ENCODE measurements around the gene SLC25A23. TPM values are rescaled to one million over a fixed set of nuclear protein-coding genes. Genes with fewer than 3 reads are reported as not detected.

Gene SLC25A23
- total and polyA plus RNA-seq, 3 donors from 2014 or later = 26.9 to 38.5 (median 34.3) TPM

DNA sequence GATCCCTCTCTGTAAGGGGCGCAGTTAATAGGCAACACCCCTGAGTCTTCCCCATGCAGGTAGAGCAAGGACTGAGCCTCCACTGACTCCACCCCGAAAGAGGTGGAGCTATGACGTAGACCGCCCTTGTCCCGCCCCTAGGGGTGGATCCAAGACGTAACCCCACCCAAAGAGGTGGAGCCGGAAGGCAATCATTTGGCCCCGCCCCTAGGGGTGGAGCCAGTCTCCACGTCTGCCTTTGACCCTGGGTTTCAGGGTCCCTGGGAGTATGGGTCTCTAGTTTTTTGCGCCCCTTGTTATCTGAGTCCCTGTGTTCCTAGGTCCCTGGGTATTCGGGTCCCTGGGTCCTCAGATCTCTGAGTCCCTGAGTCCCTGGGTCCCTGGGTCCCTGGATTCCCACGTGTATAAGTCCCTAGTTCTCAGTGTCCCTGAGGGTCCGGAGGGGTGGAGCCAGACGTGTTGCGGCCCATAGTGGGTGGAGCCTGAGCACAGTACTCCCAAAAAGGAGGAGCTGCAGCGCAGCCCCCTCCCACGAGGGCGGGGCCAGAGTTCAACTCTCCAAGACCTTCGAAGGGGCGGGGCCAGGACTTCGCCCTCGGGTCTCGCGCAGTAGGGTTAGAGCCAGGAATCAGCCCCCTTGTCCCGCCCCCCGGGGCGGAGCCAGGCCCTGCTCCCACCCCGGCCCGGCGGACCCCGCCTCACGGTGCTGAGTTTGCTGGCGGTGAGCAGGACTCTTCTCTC lies 16.7 kb upstream of the SLC25A23 start:
- WGBS, 2 donors = 12 to 16% methylated on average over 11 to 33 of the region's 33 CpGs
- DNase-seq = peak; percentile 83
- Histone ChIP-seq H3K9me3 (no peaks in the 10 kb centered on the region), H3K4me1 (no peaks in the 10 kb centered on the region), H3K27me3 (no peaks in the 10 kb centered on the region), H3K36me3 (ENCODE audit: low read depth, missing control alignments) (no peaks in the 10 kb centered on the region), H3K4me3 (peak overlapping the region; percentile 15 to 25), H3K27ac (no peak overlapping the region)
- intact Hi-C loops (cut with DNase I; ENCODE audit: low total_unique reads) = no loop called here
- TF ChIP-seq POLR2A (IDR thresholded peaks at IDR 0.05) = no peak
- TF ChIP-seq, protein P1, sequence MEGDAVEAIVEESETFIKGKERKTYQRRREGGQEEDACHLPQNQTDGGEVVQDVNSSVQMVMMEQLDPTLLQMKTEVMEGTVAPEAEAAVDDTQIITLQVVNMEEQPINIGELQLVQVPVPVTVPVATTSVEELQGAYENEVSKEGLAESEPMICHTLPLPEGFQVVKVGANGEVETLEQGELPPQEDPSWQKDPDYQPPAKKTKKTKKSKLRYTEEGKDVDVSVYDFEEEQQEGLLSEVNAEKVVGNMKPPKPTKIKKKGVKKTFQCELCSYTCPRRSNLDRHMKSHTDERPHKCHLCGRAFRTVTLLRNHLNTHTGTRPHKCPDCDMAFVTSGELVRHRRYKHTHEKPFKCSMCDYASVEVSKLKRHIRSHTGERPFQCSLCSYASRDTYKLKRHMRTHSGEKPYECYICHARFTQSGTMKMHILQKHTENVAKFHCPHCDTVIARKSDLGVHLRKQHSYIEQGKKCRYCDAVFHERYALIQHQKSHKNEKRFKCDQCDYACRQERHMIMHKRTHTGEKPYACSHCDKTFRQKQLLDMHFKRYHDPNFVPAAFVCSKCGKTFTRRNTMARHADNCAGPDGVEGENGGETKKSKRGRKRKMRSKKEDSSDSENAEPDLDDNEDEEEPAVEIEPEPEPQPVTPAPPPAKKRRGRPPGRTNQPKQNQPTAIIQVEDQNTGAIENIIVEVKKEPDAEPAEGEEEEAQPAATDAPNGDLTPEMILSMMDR (IDR thresholded peaks at IDR 0.05) = no peak

DNA sequence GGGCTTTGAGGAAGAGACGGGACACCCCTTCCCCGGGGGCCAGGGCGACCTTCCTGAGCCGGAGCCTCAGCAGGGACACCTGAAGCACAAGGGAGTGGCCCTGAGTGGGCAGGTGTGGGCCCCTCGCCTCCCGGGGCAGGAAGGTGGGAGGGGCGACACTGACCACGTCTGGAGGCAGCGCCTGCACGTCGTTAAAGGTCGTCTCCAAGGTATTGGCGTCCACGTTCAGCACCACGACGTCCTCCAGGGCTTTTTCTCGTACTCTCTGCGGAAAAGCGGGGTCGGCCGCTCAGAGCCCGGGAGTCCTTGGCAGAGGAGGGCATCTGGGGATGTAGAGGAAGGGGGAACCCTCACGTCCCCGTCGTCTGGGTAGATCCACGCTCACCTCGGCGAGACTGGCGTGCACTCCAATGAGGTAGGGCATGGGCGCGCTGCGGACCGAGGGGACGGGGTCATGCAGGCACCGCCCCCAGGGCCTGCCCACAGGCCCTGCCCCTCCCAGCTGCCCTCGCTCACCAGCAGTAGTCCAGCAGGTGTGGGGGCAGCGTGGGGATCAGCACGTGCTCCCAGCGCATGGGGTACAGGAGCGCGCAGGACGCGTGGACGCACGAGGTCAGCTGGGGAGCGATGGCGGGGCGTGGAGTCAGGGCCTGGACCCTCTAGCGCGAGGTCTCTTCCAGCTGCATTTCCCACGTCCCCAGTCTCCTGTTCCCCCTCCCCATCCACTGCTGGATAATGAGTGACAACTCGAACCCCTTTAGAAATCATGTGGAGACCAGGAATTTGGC lies 15.9 kb upstream of the SLC25A23 start:
- TF ChIP-seq, protein P1 (IDR thresholded peaks at IDR 0.05) = no peak
- TF ChIP-seq POLR2A (IDR thresholded peaks at IDR 0.05) = no peak
- no peaks in the 10 kb centered on the region for H3K9me3 ChIP-seq
- peak overlapping the region; percentile 6 to 25 for H3K4me3 ChIP-seq
- intact Hi-C loops (cut with DNase I; ENCODE audit: low total_unique reads) = no loop called here
- no peaks in the 10 kb centered on the region for H3K36me3 ChIP-seq (ENCODE audit: low read depth, missing control alignments)
- no peaks in the 10 kb centered on the region for H3K4me1 ChIP-seq
- no peak overlapping the region for H3K27ac ChIP-seq
- 7 to 24% methylated on average over 15 to 44 of the region's 52 CpGs for WGBS, 2 donors
- no peaks in the 10 kb centered on the region for H3K27me3 ChIP-seq
- DNase-seq = no peak

DNA sequence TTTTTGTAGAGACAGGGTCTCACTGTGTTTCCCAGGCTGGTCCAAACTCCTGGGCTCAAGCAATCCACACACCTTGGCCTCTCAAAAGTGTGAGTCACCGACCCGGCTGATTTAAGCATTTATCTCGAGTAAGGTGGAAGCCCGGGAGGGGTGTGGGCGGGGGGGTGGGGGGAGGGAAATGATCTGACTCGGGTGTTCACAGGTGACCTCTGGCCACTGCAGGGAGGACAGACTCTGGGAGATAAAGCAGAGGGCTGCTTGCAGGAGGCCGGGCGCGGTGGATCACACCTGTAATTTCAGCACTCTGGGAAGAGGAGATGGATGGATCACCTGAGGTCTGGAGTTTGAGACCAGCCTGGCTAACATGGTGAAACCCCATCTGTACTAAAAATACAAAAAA lies 14.1 kb upstream of the SLC25A23 start:
- no peaks in the 10 kb centered on the region for H3K4me1 ChIP-seq
- H3K9me3 ChIP-seq = no peaks in the 10 kb centered on the region
- no peak overlapping the region for H3K27ac ChIP-seq
- WGBS, 2 donors = 76 to 80% methylated on average over 9 of the region's 9 CpGs
- H3K36me3 ChIP-seq (ENCODE audit: low read depth, missing control alignments) = no peaks in the 10 kb centered on the region
- intact Hi-C loops (cut with DNase I; ENCODE audit: low total_unique reads) = no loop called here
- TF ChIP-seq, protein P1 (IDR thresholded peaks at IDR 0.05) = no peak
- TF ChIP-seq POLR2A (IDR thresholded peaks at IDR 0.05) = no peak
- H3K27me3 ChIP-seq = no peaks in the 10 kb centered on the region
- H3K4me3 ChIP-seq = no peak overlapping the region
- no peak for DNase-seq

DNA sequence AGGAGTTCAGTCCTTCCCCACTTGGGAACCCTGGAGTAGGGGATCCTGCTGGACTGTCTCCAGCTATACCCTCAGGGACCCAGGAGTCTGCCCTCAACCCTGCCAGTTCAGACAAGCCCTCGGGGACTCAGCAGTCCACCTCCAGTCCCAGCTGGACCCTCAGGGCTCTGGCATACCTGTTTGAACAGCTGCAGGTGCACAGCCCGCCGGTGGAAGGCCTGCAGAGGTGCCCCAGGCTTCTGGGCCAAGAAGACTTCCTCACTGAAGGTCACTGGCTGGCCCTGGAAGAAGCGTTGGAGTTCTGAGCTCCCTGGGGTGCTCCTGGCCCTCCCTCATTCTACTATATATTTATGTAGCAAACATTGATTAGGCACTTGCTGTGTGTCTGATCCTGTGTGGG lies 13.1 kb upstream of the SLC25A23 start:
- Histone ChIP-seq H3K4me3 (no peak overlapping the region), H3K4me1 (no peaks in the 10 kb centered on the region), H3K27me3 (no peaks in the 10 kb centered on the region), H3K36me3 (ENCODE audit: low read depth, missing control alignments) (no peaks in the 10 kb centered on the region), H3K27ac (no peak overlapping the region), H3K9me3 (no peaks in the 10 kb centered on the region)
- intact Hi-C loops (cut with DNase I; ENCODE audit: low total_unique reads) = no loop called here
- 11 to 52% methylated on average over 1 to 4 of the region's 4 CpGs for WGBS, 2 donors
- TF ChIP-seq POLR2A (IDR thresholded peaks at IDR 0.05) = no peak
- TF ChIP-seq, protein P1 (IDR thresholded peaks at IDR 0.05) = no peak
- no peak for DNase-seq
